Fibroblast of skin of right quadriceps (primary cell): ENCODE results near the gene PRXL2B.
"Not testable (repeated sequence)": the region's sequence is repeated elsewhere in the genome, so short reads cannot be mapped to it uniquely, and the experiment has no call there.

ENCODE experiments used
- DNase-seq: peaks from one replicate; pipeline ENCODE4 v3.0.0-alpha.2; 2013

PRXL2B gene

GRCh38 chr1:2624735-2625300 lies 38.2 kb downstream of the PRXL2B start:
- DNase-seq, result no peak

GRCh38 chr1:2625311-2625710 lies 38.7 kb downstream of the PRXL2B start:
- DNase-seq, result no peak

GRCh38 chr1:2625748-2626147 lies 39.2 kb downstream of the PRXL2B start:
- not testable (repeated sequence) for DNase-seq

GRCh38 chr1:2627746-2628145 lies 41.2 kb downstream of the PRXL2B start:
- no peak for DNase-seq

- DNase-seq, result no peak
These were observed 41.8 kb downstream of the PRXL2B start for GRCh38 chr1:2628191-2628932.

GRCh38 chr1:2628933-2629626 lies 42.5 kb downstream of the PRXL2B start:
- DNase-seq, result no peak

- no peak for DNase-seq
These were observed 43.3 kb downstream of the PRXL2B start for GRCh38 chr1:2629627-2630497.

- no peak for DNase-seq
These were observed 44.0 kb downstream of the PRXL2B start for GRCh38 chr1:2630498-2631135.

GRCh38 chr1:2631136-2632050 lies 44.8 kb downstream of the PRXL2B start:
- no peak for DNase-seq

- no peak for DNase-seq
These were observed 45.5 kb downstream of the PRXL2B start for GRCh38 chr1:2632051-2632430.

GRCh38 chr1:2632561-2633361 lies 46.2 kb downstream of the PRXL2B start, which contains the start of gene MMEL1:
Gene MMEL1, minus strand, starts transcription at chr1:2633016. Its CDS starts 3,532 bp downstream, at chr1:2629484.
- no peak for DNase-seq

- DNase-seq, result no peak
These were observed 46.9 kb downstream of the PRXL2B start for GRCh38 chr1:2633366-2633935.

- DNase-seq, result no peak
These were observed 47.4 kb downstream of the PRXL2B start for GRCh38 chr1:2633936-2634491.

- DNase-seq, result no peak
These were observed 48.9 kb downstream of the PRXL2B start for GRCh38 chr1:2635361-2636010.

GRCh38 chr1:2636733-2637132 lies 50.2 kb downstream of the PRXL2B start:
- no peak for DNase-seq

GRCh38 chr1:2637442-2638145 lies 51.0 kb downstream of the PRXL2B start:
- no peak for DNase-seq

GRCh38 chr1:2638466-2639115 lies 52.0 kb downstream of the PRXL2B start:
- no peak for DNase-seq

GRCh38 chr1:2639203-2639602 lies 52.6 kb downstream of the PRXL2B start:
- DNase-seq, result no peak
